ENCODE results near the gene CLCN3. TPM values are rescaled to one million over a fixed set of nuclear protein-coding genes. Genes with fewer than 3 reads are reported as not detected.

CLCN3 gene
- total RNA-seq, 1 donor from 2014 or later = 19.6 TPM

DNA sequence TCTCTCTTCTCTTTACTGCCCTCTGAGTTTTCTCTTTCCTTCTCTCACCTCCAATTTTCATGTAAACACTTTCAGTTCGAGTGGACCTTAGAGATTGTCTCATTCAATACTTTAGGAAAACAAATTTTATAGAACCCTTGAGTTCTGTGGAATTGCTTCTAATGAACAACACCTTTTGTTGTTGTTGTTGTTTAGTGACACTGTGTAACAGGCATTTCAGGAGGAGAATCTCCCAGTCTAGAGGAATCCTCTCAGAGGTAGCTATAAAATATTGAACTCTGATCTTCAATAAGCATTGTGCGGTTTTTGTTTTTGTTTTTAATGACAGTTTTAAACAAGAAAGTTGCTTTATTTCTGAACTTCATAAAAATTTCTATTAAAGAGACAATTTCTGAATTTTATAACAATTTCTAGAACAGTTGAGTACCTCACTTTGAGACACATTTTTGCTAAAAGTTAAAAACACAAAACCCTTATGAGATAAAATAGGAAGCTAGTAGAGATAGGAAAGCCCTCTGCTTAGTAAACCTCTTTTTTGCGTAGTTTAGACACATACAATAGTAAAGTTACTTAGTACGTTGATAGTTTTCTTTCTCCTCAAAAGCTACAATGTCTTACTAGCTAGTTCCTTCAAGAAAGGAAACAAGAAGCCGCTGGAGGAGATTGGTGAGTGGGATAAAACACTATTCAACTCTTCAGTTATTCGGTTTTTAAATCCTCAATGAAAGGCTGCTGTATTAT, 38.8 kb downstream of the CLCN3 start:
- no peaks in the 10 kb centered on the region for H3K36me3 ChIP-seq
- no peak for DNase-seq (ENCODE audit: extremely low spot score in 2 of 2)
- H3K4me1 ChIP-seq = peaks cover 28% of the 10 kb centered on the region
- no peaks in the 10 kb centered on the region for H3K27me3 ChIP-seq
- intact Hi-C loops (cut with DNase I) = no loop called here
- peak overlapping the region; percentile 25 to 43 for H3K4me3 ChIP-seq
- no peaks in the 10 kb centered on the region for H3K9me3 ChIP-seq
- TF ChIP-seq, protein P1, sequence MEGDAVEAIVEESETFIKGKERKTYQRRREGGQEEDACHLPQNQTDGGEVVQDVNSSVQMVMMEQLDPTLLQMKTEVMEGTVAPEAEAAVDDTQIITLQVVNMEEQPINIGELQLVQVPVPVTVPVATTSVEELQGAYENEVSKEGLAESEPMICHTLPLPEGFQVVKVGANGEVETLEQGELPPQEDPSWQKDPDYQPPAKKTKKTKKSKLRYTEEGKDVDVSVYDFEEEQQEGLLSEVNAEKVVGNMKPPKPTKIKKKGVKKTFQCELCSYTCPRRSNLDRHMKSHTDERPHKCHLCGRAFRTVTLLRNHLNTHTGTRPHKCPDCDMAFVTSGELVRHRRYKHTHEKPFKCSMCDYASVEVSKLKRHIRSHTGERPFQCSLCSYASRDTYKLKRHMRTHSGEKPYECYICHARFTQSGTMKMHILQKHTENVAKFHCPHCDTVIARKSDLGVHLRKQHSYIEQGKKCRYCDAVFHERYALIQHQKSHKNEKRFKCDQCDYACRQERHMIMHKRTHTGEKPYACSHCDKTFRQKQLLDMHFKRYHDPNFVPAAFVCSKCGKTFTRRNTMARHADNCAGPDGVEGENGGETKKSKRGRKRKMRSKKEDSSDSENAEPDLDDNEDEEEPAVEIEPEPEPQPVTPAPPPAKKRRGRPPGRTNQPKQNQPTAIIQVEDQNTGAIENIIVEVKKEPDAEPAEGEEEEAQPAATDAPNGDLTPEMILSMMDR (IDR thresholded peaks at IDR 0.05) = no peak
- TF ChIP-seq POLR2A (IDR thresholded peaks at IDR 0.05) = no peak
- TF ChIP-seq POLR2AphosphoS5 (IDR thresholded peaks at IDR 0.05; ENCODE audit: insufficient read depth in 1 of 2, low read depth in 1 of 2) = no peak
- peak overlapping the region; percentile 79 for H3K27ac ChIP-seq

DNA sequence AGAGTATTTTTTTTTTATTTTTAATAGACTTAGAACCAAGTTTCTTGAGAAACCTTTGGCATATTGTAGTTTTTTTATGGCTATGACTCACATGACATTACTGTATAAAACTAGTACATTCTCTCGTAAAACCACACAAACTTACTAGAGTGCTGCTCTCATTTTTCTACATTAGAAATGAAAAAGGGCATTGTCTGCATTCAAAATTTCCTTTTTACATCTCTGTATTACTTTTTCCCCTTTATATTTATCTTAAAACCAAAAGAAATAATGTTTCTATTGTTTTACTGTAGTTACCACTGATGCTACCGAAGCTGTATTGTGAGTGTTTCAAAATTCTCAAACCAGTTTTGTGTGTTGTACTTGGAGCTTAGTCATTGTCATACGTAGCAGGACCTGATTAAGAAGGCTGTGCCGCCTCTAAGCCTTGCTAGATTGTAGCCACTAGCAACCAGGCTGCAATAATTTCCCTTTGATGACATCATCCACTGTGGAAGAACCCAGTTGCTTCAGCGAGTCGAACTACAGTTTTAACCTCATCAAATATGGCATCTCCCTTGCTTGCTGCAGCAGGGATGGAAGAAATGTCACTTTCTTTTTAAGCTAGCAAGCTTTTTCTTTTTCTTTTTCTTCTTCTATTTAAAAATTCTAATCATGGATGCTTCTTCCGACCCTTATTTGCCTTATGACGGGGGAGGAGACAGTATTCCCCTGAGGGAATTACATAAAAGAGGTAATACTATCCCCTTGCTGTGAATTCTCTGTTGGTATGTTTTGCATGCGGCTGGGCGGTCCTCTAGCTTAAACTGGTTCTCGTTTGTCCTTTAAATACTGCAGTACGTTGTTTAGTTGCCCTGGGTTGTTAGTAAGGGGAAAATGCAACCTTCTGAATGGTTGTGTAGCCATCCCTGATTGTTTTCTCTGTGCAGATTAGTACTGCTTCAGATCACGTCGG, 39.6 kb downstream of the CLCN3 start:
- Histone ChIP-seq H3K4me1 (peaks cover 35% of the 10 kb centered on the region), H3K36me3 (no peaks in the 10 kb centered on the region), H3K4me3 (peak overlapping the region; percentile 39 to 43), H3K9me3 (no peaks in the 10 kb centered on the region), H3K27ac (peak overlapping the region; percentile 79), H3K27me3 (no peaks in the 10 kb centered on the region)
- peak in 1 of 2 donors; percentile 96 for DNase-seq (ENCODE audit: extremely low spot score in 2 of 2)
- TF ChIP-seq, protein P1 (IDR thresholded peaks at IDR 0.05) = no peak
- peak in 1 of 2 donors; percentile 95 for TF ChIP-seq POLR2AphosphoS5 (IDR thresholded peaks at IDR 0.05; ENCODE audit: insufficient read depth in 1 of 2, low read depth in 1 of 2)
- TF ChIP-seq POLR2A (IDR thresholded peaks at IDR 0.05) = no peak
- intact Hi-C loops (cut with DNase I) = no loop called here

DNA sequence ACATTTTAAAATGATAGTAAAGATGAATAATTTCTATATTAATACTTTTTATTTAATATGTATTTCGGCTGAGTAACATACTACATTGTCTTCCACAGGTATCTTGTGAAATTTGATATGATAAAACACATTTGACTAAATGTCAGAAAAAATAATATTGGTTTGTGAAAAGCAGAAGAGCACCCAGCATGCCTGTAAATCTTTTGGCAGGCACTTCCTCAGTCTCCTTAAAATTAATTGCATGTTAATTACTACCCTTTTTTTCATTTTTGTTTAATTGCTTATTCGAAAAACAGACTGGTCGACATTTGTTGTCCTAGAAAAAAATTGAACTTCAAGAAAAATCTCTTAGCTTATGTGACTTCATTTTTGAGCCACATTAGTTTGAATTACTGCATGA, 40.6 kb downstream of the CLCN3 start:
- no peaks in the 10 kb centered on the region for H3K36me3 ChIP-seq
- peaks cover 35% of the 10 kb centered on the region for H3K4me1 ChIP-seq

DNA sequence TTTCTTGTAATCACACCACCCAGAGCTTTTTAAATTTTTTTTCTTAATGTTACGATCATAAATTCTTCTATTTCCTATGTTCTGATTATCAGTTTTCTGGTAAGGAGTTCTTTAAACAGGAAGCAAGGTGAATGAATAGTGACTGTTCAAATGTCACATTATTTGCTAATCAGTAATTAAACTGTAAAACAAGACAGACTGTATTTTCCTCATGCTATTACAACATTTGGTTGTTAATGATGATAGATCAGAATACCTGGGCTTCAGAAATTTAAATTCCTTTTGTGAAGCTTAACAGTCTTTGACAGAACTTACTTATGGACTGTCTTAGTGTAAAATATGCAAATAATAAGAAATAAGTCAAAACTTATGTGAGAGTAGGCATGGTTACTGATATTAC, 41.4 kb downstream of the CLCN3 start:
- Histone ChIP-seq H3K9me3 (no peaks in the 10 kb centered on the region), H3K27me3 (no peaks in the 10 kb centered on the region), H3K36me3 (peaks cover 0 to 4% of the 10 kb centered on the region in 2 donors), H3K27ac (peak overlapping the region; percentile 25), H3K4me3 (no peak overlapping the region), H3K4me1 (peaks cover 35% of the 10 kb centered on the region)
- TF ChIP-seq, protein P1 (IDR thresholded peaks at IDR 0.05) = no peak
- TF ChIP-seq POLR2A (IDR thresholded peaks at IDR 0.05) (no peak), POLR2AphosphoS5 (IDR thresholded peaks at IDR 0.05; ENCODE audit: insufficient read depth in 1 of 2, low read depth in 1 of 2) (no peak)
- DNase-seq (ENCODE audit: extremely low spot score in 2 of 2) = no peak
- intact Hi-C loops (cut with DNase I) = no loop called here

More for the DNA sequence above, 40.6 kb downstream of the CLCN3 start:
- Histone ChIP-seq H3K4me3 (peak overlapping the region in 1 of 2 donors; percentile 43), H3K27ac (peak overlapping the region; percentile 79), H3K9me3 (no peaks in the 10 kb centered on the region), H3K27me3 (no peaks in the 10 kb centered on the region)
- no peak for DNase-seq (ENCODE audit: extremely low spot score in 2 of 2)
- intact Hi-C loops (cut with DNase I) = no loop called here
- TF ChIP-seq, protein P1 (IDR thresholded peaks at IDR 0.05) = no peak
- TF ChIP-seq POLR2AphosphoS5 (IDR thresholded peaks at IDR 0.05; ENCODE audit: insufficient read depth in 1 of 2, low read depth in 1 of 2) = no peak
- no peak for TF ChIP-seq POLR2A (IDR thresholded peaks at IDR 0.05)

Data from vagina (tissue), 2 donors.